ENCODE data around the gene UBTD2. TPM values are rescaled to one million over a fixed set of nuclear protein-coding genes. Genes with fewer than 3 reads are reported as not detected.

UBTD2 gene
- total RNA-seq, 4 donors from 2014 or later: 21.6 to 38.2 (median 25.2) TPM

- TF ChIP-seq CTCF (IDR thresholded peaks at IDR 0.05) (no peak), POLR2A (IDR thresholded peaks at IDR 0.05) (no peak)
- no peaks in the 10 kb centered on the region for H3K9me3 ChIP-seq
These were observed 88.4 kb downstream of the UBTD2 start for GRCh38 chr5:172194985-172195774.

GRCh38 chr5:172193872-172194271 lies 89.7 kb downstream of the UBTD2 start, which contains the start of gene EFCAB9:
EFCAB9 (plus strand) TSS chr5:172194172; CDS start chr5:172194173, 1 bp downstream.
- Histone ChIP-seq H3K4me3 (no peak within 1 kb of the TSS), H3K36me3 (no peaks in the 10 kb centered on the region), H3K27me3 (no peaks in the 10 kb centered on the region), H3K4me1 (no peaks in the 10 kb centered on the region), H3K27ac (no peak within 1 kb of the TSS), H3K9me3 (no peaks in the 10 kb centered on the region)
- no peak for TF ChIP-seq CTCF (IDR thresholded peaks at IDR 0.05)
- no peak for TF ChIP-seq POLR2A (IDR thresholded peaks at IDR 0.05)
- no peak for DNase-seq

More at GRCh38 chr5:172194985-172195774, 88.4 kb downstream of the UBTD2 start:
- Histone ChIP-seq H3K4me3 (no peak overlapping the region), H3K27me3 (no peaks in the 10 kb centered on the region), H3K4me1 (no peaks in the 10 kb centered on the region), H3K27ac (no peak overlapping the region), H3K36me3 (no peaks in the 10 kb centered on the region)
- DNase-seq: no peak

GRCh38 chr5:172189693-172190296 lies 93.8 kb downstream of the UBTD2 start:
- Histone ChIP-seq H3K9me3 (no peaks in the 10 kb centered on the region), H3K27me3 (no peaks in the 10 kb centered on the region), H3K27ac (no peak overlapping the region), H3K4me1 (peaks cover 0 to 14% (median 0%) of the 10 kb centered on the region in 4 donors), H3K4me3 (no peak overlapping the region), H3K36me3 (no peaks in the 10 kb centered on the region)
- DNase-seq: no peak
- TF ChIP-seq CTCF (IDR thresholded peaks at IDR 0.05): no peak
- TF ChIP-seq POLR2A (IDR thresholded peaks at IDR 0.05): no peak

GRCh38 chr5:172188893-172189692 lies 94.5 kb downstream of the UBTD2 start:
- Histone ChIP-seq H3K27ac (peak overlapping the region in 3 of 4 donors; percentile 88 to 99 (median 93)), H3K4me3 (peak overlapping the region; percentile 58 to 93 (median 78)), H3K9me3 (no peaks in the 10 kb centered on the region), H3K36me3 (no peaks in the 10 kb centered on the region), H3K4me1 (peaks cover 0 to 14% (median 0%) of the 10 kb centered on the region in 4 donors), H3K27me3 (no peaks in the 10 kb centered on the region)
- no peak for DNase-seq
- no peak for TF ChIP-seq POLR2A (IDR thresholded peaks at IDR 0.05)
- no peak for TF ChIP-seq CTCF (IDR thresholded peaks at IDR 0.05)

- DNase-seq: peak; percentile 86 to 95 (median 95)
- H3K4me1 ChIP-seq: peaks cover 0 to 14% (median 2%) of the 10 kb centered on the region in 4 donors
- TF ChIP-seq CTCF (IDR thresholded peaks at IDR 0.05) (peak; percentile 82 to 97 (median 94)), POLR2A (IDR thresholded peaks at IDR 0.05) (peak; percentile 77)
- H3K27me3 ChIP-seq: no peaks in the 10 kb centered on the region
- peak within 1 kb of the TSS; percentile 58 to 93 (median 78) for H3K4me3 ChIP-seq
- peak within 1 kb of the TSS; percentile 85 to 99 (median 90) for H3K27ac ChIP-seq
- no peaks in the 10 kb centered on the region for H3K9me3 ChIP-seq
- H3K36me3 ChIP-seq: no peaks in the 10 kb centered on the region
These were observed 95.3 kb downstream of the UBTD2 start, which contains the start of gene STK10 for GRCh38 chr5:172188033-172188892. STK10 (minus strand) TSS chr5:172188224; CDS start chr5:172188042, 182 bp downstream.
